NCI-H2107 treated with DMSO at 0.1 percent for 48 hours (cell line): Measurements from ENCODE around the gene HID1.

Experiments used
- DNase-seq: peaks from one replicate; lab custom pipeline; 2025; ENCODE audit not compliant: unreplicated experiment; lab: John Stamatoyannopoulos, UW

Gene HID1

DNA sequence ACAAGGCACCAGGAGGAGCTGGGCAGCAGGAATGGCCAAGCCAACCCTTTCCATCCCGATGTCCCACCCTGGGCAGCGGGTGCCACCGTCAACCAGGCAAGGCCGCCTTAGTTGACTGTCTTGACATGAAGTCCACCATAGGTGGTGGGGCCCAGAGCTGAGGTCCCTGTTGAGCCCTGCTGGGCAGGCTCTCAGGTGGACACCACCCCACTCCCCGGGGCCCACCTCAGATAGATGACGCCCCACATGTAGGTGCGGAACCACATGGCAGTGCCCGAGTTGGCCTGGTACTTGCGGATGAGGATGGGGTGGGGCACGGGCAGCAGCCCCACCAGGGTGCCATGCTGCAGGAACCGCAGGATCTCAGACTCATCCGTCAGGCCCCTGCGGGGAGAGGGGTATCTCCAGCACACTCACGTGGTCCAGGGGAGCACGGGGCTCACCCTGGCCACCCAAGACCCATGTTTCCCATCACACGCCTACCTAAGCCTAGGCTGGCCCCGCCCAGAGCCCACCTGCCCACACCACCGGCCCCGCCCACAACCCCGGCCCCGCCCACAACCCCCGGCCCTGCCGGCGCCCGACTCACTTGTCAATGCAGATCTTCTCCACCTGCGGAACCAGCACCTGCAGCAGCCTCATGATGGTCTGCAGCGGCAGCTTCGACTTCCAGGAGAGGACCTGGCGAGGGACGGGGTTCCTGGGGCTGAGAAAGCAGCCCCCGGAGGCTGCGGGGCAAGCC lies 20.7 kb downstream of the HID1 start:
- DNase-seq = no peak

- no peak for DNase-seq
Measured at GRCh38 chr17:74951065-74951464, 21.5 kb downstream of the HID1 start.

- no peak for DNase-seq
Measured at GRCh38 chr17:74950207-74950606, 22.4 kb downstream of the HID1 start.

DNA sequence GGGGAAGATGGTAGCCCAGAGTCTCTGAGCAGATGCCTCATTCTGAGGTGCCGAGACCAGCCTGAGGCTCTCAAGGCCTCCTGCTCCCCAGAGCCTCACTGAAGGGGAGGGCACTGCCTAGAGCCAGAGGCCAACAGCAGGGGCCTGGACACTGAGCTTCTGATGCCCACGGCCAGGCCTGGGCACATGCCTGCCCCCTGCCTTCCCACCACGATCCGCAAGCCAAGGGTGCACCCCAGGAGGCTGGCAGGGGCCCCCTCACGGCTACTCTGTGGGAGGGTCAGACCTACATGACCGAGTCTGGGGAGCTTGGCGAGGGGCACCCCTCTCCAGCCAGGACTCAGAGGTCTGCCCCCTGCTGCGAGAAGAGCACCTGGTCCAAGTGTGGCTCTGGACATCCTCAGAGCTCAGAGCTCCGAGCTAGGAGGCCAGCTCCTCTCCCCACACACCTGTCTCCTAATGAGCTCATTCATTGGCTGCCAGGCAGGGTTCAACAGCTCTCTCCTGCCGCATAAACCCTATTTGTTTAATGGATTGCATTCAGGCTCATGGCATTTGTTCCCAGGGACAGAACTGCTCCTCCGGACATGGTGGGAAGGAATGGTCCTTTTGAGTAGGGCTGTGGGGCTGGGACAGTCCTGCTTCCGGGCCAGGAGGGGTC lies 23.0 kb downstream of the HID1 start:
- no peak for DNase-seq

DNA sequence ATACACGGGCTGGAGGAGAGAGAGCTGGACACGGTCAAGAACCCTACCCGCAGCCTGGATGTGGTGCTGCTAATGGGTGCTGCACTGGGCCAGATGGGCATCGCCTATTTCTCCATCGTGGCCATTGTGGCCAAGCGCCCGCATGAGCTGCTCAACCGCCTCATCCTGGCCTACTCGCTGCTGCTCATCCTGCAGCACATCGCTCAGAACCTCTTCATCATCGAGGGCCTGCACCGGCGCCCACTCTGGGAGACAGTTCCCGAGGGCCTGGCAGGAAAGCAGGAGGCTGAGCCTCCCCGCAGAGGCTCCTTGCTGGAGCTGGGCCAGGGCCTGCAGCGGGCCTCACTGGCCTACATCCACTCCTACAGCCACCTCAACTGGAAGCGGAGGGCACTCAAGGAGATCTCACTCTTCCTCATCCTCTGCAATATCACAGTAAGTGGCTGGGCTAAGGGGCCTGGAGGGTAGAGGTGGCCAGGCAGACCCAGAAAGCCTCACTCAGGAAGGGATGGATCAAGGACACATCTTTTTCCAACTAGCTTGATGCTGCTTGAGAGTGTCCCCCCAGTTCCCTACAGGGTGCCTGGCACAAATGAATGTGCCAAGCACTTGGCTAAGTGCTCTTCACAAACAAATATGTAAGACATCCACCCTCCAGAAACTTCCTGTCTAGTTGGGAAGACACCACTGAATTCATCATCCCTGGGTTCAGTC lies 25.4 kb downstream of the HID1 start:
- no peak for DNase-seq

DNA sequence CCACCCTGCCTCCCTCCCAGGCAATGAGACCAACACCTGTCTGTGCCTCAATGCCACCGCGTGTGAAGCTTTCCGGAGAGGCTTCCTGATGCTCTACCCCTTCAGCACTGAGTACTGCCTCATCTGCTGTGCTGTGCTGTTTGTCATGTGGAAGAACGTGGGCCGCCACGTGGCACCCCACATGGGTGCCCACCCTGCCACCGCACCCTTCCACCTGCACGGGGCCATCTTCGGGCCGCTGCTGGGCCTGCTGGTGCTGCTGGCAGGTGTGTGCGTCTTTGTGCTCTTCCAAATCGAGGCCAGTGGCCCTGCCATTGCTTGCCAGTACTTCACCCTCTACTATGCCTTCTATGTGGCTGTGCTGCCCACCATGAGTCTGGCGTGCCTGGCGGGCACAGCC lies 25.9 kb downstream of the HID1 start:
- no peak for DNase-seq

DNA sequence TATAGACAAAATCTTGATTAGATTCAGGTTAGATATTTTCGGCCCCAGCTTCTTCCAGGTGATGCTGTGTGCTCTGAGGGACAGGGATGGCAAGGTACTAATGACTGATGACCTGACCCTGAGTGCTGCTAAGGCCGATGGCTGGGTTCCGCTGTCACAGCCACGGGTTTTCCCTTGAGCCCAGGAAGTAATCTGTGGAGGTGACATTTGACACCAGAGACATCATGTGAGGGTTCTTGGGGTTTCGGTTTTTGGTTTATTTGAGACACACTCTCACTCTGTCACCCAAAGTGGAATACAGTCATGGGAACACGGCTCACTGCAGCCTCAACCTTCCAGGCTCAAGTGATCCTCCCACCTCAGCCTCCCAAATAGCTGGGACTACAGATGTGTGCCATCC lies 27.0 kb downstream of the HID1 start:
- DNase-seq = no peak

- DNase-seq = no peak
Measured at GRCh38 chr17:74943808-74944522, 28.6 kb downstream of the HID1 start.

DNA sequence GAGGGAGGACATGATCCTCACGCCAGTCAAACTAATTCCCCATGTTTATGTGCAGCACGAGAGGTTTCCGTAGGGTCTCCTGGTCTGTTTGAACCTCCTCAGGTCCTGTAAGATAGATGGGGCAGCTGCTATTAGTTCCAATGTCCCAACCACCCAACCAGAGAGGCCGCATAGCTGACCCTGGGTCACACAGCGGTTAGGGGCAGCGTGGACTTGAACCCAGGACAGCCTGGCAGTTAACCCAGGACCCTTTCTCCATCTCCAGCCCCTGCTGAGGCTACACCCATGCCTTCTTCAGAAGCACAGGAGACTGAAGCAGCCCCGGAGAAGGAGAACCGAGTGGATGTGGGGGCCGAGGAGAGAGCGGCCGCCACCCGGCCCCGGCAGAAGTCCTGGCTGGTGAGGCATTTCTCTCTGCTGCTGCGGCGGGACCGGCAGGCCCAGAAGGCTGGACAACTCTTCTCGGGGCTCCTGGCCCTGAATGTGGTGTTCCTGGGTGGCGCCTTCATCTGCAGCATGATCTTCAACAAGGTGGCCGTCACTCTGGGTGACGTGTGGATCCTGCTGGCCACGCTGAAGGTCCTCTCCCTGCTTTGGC lies 31.3 kb downstream of the HID1 start:
- DNase-seq = no peak

GRCh38 chr17:74939534-74939933 lies 33.0 kb downstream of the HID1 start:
- DNase-seq = no peak

DNA sequence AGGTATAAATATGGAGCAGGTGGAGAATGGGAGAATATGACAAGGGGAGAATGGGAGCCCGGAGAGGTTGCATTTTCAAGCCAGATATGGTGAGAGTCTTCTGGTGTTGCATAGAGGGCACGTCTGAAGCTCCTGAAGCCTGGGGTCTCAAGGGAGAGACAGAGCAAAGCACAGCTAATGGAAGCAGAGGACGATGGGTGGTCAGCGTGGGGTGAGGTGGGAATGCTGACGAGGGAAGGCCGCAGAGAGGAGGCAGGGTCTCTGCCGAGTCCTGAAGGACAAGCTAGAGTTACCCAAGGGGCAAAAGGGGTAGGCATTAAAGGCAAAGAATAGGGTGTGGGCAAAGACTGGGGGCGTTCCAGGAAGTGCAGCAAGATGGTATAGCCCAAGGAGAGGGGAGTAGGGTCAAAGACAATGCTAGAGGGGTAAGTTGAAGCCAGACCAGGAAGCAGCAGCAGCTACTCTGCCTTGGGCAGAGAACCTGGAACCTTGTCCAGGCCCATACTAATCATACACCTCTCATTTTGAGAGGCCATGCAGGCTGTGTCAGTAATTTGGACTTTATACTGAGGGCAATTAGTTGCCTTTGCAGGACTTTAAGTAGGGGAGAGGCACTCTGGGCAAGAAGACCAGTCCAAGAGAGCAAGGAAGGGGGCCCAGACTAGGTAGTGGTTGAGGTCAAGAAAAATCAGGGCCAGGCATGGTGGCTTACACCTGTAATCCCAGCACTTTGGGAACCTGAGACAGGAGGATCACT lies 34.2 kb downstream of the HID1 start:
- DNase-seq = no peak

GRCh38 chr17:74937064-74938051 lies 35.2 kb downstream of the HID1 start:
- DNase-seq = no peak

GRCh38 chr17:74936470-74936799 lies 36.1 kb downstream of the HID1 start:
- no peak for DNase-seq

DNA sequence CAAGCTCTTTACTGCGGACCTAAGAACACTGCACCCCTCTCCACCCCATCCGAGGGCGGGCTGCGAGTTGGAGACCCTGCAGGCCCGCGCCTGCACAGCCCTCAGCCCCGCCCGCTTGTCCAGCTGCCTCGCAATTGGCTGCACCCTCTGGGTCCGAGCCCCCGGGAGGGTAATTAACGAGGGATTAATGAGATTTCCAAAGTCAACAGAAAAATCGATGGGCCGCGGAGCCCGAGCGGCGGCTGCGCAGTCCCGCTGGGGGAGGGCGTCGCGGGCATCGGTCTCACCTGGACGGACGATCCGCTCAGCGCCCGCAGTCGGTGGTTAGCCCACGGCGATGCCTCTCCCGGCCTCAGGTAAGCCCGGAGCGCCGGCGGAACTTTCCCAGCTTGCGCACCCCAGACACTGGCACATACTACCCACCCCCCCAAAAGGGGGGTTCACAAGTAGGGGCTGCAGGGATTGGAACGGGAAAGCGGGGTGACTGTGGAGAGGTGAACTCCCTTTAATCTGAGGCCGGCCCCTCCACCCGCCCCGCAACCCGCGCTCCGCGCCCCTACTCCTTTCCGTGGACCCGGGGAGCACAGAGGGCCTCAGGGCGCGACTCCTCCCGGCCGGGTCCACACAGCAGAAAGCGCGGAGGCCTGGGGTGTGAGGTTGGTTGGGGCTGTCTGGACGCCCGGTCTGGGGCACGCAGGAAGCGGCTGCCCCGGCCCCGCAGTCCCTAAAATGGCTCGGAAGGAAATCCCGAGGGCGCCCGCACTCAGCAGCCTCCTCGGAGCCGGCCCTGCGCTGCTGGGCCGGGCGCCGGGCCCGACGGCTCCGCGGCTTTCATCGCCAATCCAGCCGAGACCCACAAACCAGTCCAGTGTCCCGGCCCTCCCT lies 36.7 kb downstream of the HID1 start, which contains the start of gene OTOP3:
TSS of gene OTOP3 (plus strand) at position 314 of the 885 bp plus-strand sequence. CDS start at position 338, 24 bp downstream.
- DNase-seq = no peak

GRCh38 chr17:74935048-74935447 lies 37.5 kb downstream of the HID1 start:
- no peak for DNase-seq

DNA sequence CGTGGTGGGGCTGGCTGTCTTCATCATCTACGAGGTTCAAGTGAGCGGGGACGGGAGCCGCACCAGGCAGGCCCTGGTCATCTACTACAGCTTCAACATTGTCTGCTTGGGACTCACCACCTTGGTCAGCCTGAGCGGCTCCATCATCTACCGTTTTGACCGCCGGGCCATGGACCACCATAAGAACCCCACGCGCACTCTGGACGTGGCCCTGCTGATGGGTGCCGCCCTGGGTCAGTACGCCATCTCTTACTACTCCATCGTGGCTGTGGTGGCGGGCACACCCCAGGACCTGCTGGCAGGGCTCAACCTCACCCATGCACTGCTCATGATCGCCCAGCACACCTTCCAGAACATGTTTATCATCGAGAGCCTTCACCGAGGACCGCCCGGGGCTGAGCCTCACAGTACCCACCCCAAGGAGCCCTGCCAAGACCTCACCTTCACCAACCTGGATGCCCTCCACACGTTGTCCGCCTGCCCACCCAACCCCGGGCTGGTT lies 42.0 kb downstream of the HID1 start:
- no peak for DNase-seq

GRCh38 chr17:74928786-74929185 lies 43.8 kb downstream of the HID1 start:
- no peak for DNase-seq

GRCh38 chr17:74925242-74925641 lies 47.3 kb downstream of the HID1 start:
- DNase-seq = no peak
